Neural cell (in vitro differentiated cells): ENCODE results near the gene TMEM140.

Experiments
- CTCF ChIP-seq: fragments of 450-650 bp; IDR thresholded peaks from 2 replicates; pipeline ENCODE4 v1.5.1; 2014; ENCODE audit warnings: antibody characterized with exemption, mild to moderate bottlenecking, moderate library complexity; ENCODE audit not compliant: poor library complexity, severe bottlenecking
- EZH2 ChIP-seq: fragments of 200-600, 300-800 bp; shearing (Covaris generic), sonication (generic); IDR thresholded peaks from 2 replicates; pipeline ENCODE4 v1.6.1; 2014; ENCODE audit warnings: antibody characterized with exemption, low read length, borderline replicate concordance, mild to moderate bottlenecking; ENCODE audit not compliant: insufficient read depth, poor library complexity, severe bottlenecking
- POLR2AphosphoS5 ChIP-seq: IDR thresholded peaks from 2 replicates; pipeline ENCODE4 v1.6.1; 2012
- SMC3 ChIP-seq: fragments of 450-650 bp; conservative IDR thresholded peaks from 2 replicates; pipeline ENCODE4 v1.6.1; 2014; ENCODE audit warnings: antibody characterized with exemption, mild to moderate bottlenecking, moderate library complexity; ENCODE audit not compliant: poor library complexity
- TAF1 ChIP-seq: IDR thresholded peaks from 2 replicates; pipeline ENCODE4 v1.6.1; 2012; ENCODE audit warnings: low read depth
- TF ChIP-seq, protein P1 (sequence below): IDR thresholded peaks from 2 replicates; pipeline ENCODE4 v1.6.1; 2012; ENCODE audit warnings: borderline replicate concordance

DNA sequence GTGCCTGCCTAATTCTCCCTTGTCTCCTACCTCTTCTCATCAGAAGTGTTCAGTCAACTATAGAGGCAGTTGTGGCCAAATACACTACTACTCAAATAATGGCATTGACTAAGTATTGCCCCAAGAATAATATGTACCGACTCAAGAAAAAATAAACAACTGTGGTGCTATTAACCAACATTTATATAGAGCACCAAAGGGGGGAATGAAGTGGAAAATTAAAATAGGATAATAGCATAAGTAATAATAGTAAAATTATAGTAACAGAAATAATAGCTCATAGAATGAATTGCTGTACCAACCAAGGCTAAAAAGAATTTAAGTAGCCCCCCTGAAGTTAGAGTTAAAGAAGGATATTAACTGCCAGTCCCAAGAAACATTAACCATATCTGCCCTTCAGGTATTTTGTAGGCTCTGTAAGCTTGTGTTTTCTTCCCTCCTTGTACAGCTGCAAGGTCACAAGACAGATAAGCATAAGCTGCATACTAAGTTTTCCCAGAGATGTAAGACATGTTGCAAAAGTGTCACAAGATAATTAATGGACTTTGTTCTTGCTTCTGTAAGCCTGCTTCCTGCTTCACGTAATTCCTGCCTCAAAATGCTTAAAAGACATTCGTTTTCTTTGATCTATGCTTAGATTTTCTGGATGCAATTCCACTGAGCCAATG, 33.5 kb downstream of the TMEM140 start:
- TF ChIP-seq EZH2, result no peak
- TF ChIP-seq CTCF, result no peak
- no peak for TF ChIP-seq POLR2AphosphoS5
- TF ChIP-seq SMC3, result no peak
- TF ChIP-seq, protein P1, sequence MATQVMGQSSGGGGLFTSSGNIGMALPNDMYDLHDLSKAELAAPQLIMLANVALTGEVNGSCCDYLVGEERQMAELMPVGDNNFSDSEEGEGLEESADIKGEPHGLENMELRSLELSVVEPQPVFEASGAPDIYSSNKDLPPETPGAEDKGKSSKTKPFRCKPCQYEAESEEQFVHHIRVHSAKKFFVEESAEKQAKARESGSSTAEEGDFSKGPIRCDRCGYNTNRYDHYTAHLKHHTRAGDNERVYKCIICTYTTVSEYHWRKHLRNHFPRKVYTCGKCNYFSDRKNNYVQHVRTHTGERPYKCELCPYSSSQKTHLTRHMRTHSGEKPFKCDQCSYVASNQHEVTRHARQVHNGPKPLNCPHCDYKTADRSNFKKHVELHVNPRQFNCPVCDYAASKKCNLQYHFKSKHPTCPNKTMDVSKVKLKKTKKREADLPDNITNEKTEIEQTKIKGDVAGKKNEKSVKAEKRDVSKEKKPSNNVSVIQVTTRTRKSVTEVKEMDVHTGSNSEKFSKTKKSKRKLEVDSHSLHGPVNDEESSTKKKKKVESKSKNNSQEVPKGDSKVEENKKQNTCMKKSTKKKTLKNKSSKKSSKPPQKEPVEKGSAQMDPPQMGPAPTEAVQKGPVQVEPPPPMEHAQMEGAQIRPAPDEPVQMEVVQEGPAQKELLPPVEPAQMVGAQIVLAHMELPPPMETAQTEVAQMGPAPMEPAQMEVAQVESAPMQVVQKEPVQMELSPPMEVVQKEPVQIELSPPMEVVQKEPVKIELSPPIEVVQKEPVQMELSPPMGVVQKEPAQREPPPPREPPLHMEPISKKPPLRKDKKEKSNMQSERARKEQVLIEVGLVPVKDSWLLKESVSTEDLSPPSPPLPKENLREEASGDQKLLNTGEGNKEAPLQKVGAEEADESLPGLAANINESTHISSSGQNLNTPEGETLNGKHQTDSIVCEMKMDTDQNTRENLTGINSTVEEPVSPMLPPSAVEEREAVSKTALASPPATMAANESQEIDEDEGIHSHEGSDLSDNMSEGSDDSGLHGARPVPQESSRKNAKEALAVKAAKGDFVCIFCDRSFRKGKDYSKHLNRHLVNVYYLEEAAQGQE, result no peak
- TF ChIP-seq TAF1, result no peak
